Medulla oblongata (tissue), 1 donor: Measurements from ENCODE around the gene SEC24A.
"Not testable (repeated sequence)": the region's sequence is repeated elsewhere in the genome, so short reads cannot be mapped to it uniquely, and the experiment has no call there.

Experiments used
- DNase-seq: peaks from one replicate; pipeline ENCODE4 v3.0.0-alpha.2; 2015; ENCODE audit errors: extremely low spot score

The SEC24A gene

GRCh38 chr5:134648425-134649162 is at the start of gene SEC24A:
SEC24A (plus strand) TSS chr5:134648785; CDS start chr5:134649077, 292 bp downstream.
- peak; percentile 82 for DNase-seq

DNA sequence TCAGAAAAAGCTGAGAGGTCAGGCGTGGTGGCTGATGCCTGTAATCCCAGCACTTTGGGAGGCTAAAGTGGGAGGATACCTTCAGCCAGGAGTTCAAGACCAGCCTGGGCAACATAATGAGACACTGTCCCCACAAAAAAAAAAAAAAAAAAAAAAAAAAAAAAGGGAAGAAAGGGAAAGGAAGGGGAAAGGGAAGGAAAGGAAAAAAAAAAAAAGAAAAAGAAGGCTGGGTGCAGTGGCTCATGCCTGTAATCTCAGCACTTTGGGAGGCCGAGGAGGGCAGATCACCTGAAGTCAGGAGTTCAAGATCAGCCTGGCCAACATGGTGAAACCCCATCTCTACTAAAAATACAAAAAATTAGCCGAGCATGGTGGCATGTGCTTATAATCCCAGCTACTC is 48.8 kb upstream of the SEC24A start:
- not testable (repeated sequence) for DNase-seq

GRCh38 chr5:134600600-134600999 is 48.0 kb upstream of the SEC24A start:
- no peak for DNase-seq

- DNase-seq: no peak
These were observed 45.5 kb upstream of the SEC24A start for GRCh38 chr5:134603059-134603458.

DNA sequence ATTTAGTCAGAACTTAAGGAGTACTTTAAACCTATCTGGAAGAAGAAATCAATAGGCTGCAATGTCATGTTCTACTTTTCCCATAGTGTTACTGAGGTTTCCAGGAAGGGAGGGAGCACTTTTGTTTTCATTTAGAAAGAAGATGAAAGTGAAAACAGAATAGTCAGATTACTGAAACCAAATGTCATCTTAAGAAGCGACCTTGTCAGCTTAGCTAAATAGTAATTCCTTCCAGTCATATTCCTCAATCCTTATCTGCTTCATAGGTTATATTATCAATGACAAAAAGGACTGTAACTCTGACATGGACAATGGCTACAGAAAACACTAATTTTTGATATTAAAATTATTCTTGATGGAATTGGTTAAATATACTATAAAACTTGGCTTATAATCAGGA is 43.7 kb upstream of the SEC24A start:
- no peak for DNase-seq

GRCh38 chr5:134606726-134607125 is 41.9 kb upstream of the SEC24A start:
- DNase-seq: no peak

DNA sequence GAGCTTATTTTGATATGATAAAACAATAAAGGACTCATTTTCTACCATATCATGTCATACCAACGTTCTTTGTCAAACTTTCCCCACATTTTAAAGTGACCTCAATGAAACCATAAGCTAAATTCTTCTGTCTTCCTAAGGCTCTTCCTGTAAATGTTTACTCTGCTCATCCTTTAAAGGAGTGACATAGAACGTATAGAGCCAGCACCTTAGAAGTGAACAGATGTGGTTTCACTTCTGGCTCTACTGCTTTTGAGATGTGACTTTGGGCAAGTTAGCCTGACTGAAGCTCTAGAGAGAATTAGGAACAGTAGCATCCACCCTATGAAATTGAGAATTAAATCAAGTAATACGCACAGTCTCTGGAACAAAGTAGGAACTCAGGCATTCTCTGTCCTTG is 40.0 kb upstream of the SEC24A start:
- no peak for DNase-seq

DNA sequence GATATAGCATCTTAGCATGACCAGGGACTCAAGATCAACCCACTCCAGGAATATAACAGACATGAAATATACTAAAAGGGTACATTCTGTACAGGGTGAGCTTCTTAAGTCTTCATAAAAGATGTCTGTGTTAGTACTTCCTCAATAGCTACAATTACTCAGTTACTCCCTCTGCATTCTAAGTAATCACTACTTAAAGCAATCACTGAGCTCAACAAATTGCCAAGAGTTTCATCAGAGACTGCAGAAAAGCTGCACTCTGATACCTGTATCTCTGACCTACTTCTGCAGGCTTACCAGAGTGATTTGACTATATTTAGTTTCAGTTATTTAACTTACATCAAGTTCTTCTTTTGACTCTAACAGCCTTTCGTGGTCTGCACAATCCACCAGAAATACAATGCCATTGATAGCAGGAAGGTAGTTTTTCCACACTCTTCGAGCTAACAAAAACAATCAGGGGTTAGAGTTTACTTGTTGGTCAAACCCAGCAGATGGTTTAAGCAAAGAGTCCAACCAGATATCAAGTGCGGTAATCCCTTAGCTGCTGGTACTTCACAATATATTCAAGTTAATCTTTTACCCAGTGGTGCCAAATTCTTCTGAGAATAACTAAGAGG is 39.2 kb upstream of the SEC24A start:
- no peak for DNase-seq

GRCh38 chr5:134610725-134611124 is 37.9 kb upstream of the SEC24A start:
- no peak for DNase-seq

GRCh38 chr5:134611515-134611914 is 37.1 kb upstream of the SEC24A start:
- DNase-seq: no peak

- no peak for DNase-seq
These were observed 34.0 kb upstream of the SEC24A start for GRCh38 chr5:134614450-134615085.

DNA sequence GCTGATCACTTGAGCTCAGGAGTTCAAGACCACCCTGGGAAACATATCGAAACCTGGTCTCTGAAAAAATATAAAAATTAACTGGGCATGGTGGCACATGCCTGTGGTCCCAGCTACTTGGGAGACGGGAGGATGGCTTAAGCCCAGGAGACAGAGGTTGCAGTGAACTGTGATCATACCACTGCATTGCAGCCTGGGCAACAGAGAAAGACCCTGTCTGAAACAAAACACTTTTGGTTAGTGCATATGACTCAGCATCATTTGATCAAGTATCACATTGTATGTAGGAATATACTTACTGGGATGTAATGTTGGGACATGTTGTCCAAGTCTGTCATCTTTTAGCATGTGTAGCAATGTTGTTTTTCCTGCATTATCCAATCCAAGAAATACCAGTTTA is 28.0 kb upstream of the SEC24A start:
- DNase-seq: no peak

DNA sequence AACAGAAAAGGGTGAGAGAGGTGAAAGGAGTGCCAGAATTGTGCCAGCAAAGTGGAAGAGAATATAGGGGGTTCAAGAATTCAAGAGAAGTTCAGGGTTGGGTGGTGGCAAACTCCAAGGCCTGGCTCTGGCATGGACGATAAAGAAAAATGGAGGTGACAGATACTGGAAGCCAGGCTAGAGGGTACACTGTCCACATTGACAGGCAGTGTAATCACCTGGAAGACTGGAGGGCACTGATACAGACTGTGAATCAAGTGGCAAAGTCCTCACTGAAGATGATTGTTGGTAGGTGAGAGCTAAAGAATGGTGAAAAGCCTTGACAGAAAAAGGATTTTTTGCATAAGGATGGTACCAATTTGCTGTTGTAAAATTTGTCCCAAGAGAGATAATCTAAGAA is 23.0 kb upstream of the SEC24A start:
- DNase-seq: no peak

- DNase-seq: no peak
These were observed 22.1 kb upstream of the SEC24A start for GRCh38 chr5:134626369-134627014.

DNA sequence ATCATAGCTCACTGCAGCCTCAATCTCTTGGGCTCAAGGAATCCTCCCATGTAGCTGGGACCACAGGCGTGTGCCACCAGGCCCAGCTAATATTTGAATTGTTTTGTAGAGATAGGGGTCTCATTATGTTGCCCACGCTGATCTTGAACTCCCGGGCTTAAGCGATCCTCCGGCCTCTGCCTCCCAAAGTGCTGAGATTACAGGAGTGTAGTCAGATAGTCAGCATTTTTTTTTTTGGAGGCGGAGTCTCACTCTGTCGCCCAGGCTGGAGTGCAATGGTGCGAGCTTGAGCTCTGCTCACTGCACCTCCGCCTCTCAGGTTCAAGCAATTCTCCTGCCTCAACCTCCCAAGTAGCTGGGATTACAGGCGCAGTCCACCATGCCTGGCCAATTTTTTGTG is 14.4 kb upstream of the SEC24A start:
- no peak for DNase-seq

DNA sequence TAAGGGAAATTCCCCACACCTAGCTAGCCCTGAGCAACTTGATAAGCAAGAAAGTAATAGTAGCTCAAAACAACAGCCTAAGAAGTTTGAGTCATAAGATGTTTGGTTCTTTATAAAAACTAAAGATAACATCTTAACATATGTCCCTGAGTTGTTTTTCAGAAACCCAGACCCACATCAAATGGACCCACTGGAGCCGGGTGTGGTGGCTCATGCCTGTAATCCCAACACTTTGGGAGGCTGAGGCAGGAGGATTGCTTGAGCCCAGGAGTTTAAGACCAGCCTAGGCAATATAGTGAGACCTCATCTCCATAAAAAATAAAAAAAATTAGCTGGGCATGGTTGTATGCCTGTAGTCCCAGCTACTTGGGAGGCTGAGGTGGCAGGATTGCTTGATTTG is 13.2 kb upstream of the SEC24A start:
- not testable (repeated sequence) for DNase-seq

- DNase-seq: no peak
These were observed 11.4 kb upstream of the SEC24A start for GRCh38 chr5:134637116-134637721.

- no peak for DNase-seq
These were observed 9.8 kb upstream of the SEC24A start for GRCh38 chr5:134638760-134639201.

DNA sequence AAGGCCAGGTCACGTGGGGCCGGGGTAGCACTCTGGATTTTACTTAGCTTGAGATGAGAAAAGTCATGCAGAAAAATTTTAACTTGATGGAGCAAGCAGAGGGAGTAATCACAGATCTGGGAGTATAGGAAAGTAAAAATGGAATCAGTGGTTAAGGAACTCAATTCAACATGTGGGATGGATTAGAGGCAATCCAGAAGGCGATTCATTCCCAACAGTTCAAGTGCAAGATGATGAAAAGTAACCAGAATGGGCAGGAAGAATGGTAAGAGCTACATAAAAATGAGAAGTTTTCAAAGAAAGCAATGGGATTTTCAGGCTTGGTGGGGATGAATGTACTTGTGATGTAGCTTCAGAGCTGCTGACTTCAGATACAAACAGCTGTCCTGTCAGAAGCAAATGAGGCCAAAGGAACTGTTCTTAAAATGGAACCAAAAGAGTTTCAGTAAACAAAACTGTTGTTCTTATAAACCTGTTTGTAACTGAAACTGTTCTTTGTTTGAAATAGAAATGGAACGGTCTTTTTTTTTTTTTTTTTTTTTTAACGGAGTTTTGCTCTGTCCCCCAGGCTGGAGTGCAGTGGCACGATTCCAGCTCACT is 5.6 kb upstream of the SEC24A start:
- no peak for DNase-seq

DNA sequence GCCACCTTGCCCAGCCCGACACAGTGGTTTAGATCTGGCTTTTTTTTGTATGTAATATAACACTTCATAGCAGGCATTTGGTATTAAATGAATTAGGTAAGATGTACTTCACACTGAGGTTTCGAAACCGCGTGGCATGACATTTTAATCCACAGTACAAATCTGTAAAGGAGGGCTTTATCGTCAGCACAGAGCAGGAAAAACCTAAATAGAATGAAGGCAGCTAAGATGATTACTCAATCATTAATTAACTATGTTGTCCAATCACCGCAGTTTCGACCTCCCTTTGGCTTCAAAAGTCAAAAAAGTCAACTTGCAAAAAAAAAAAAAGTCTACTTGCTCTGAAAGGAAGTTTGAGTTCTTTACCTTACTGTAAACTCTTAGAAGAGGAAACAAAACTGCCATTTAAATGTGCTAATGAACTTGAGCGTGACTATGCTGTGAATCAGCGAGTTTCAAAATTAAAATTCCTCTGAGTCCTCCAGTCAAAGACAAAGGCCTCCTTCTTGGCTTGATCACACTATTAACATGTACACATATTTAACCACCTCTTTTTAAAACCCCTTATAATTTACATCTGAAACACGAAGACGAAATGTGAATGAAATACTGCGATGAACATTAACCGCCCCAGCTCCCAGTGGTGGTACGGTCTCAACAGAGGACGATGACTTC is 698 bp upstream of the SEC24A start:
- peak; percentile 54 for DNase-seq
